IMR-90 (cell line): ENCODE data around the gene BRD4. TPM values are rescaled to one million over a fixed set of nuclear protein-coding genes. Genes with fewer than 3 reads are reported as not detected.

Experiments
- ATAC-seq: fragments of 200-7000 bp; cut with Tn5 transposase; 2 replicates; pipeline ENCODE4 v1.9.1; 2020; ENCODE audit warnings: low read depth, mild to moderate bottlenecking, moderate library complexity
- BruUV-seq: library from RNA; stranded (reverse); fragments of 400-500 nt; replicated peaks from 2 replicates; lab custom pipeline; 2021; lab: Mats Ljungman, UMichigan
- CTCF ChIA-PET: fragments of 300-600 bp; formaldehyde crosslinking; extraction: SDS; loops from one replicate; lab custom pipeline; 2021; ENCODE audit warnings: antibody characterized with exemption; lab: Yijun Ruan, JAX
- POLR2A ChIA-PET: fragments of 300-600 bp; sonication (Branson Sonifier 250); formaldehyde crosslinking; loops from one replicate; lab custom pipeline; 2022; ENCODE audit warnings: antibody characterized with exemption; ENCODE audit not compliant: unreplicated experiment; lab: Charles Lee
- DNase-seq: peaks from one replicate; pipeline ENCODE4 v3.0.0; 2013
- H2AFZ ChIP-seq: replicated peaks from 2 replicates; pipeline ENCODE3; 2013; ENCODE audit warnings: low read length, mild to moderate bottlenecking; ENCODE audit not compliant: poor library complexity
- H2AK5ac ChIP-seq: 2 replicates; pipeline ENCODE4 v1.6.1; 2013; ENCODE audit warnings: low read depth, low read length, inconsistent platforms
- H2AK9ac ChIP-seq: replicated peaks from 2 replicates; pipeline ENCODE3; 2013; ENCODE audit warnings: mild to moderate bottlenecking, low read depth, low read length, moderate library complexity; ENCODE audit not compliant: poor library complexity
- H2BK120ac ChIP-seq: 2 replicates; pipeline ENCODE4 v1.6.1; 2013; ENCODE audit warnings: low read depth, low read length, inconsistent platforms
- H2BK15ac ChIP-seq: 3 replicates; pipeline ENCODE4 v1.6.1; 2013; ENCODE audit warnings: low read depth, low read length, inconsistent platforms
- H2BK20ac ChIP-seq: 2 replicates; pipeline ENCODE4 v1.6.1; 2013; ENCODE audit warnings: low read depth, mild to moderate bottlenecking, inconsistent platforms, low read length, moderate library complexity
- H2BK5ac ChIP-seq: 2 replicates; pipeline ENCODE4 v1.6.1; 2013; ENCODE audit warnings: mild to moderate bottlenecking, low read depth, low read length, inconsistent platforms; ENCODE audit not compliant: poor library complexity, severe bottlenecking
- H3K14ac ChIP-seq: replicated peaks from 2 replicates; pipeline ENCODE4 v1.6.1; 2013; ENCODE audit warnings: low read depth, low read length, inconsistent platforms
- H3K18ac ChIP-seq: 2 replicates; pipeline ENCODE4 v1.6.1; 2013; ENCODE audit warnings: low read depth, low read length, control low read depth
- H3K23ac ChIP-seq: 2 replicates; pipeline ENCODE4 v1.6.1; 2013; ENCODE audit warnings: low read depth, low read length, inconsistent platforms
- H3K27ac ChIP-seq: 2 replicates; pipeline ENCODE4 v1.5.1; 2013; ENCODE audit warnings: mild to moderate bottlenecking, control low read depth, low read length; ENCODE audit not compliant: insufficient read depth
- H3K27me3 ChIP-seq: 2 replicates; pipeline ENCODE4 v1.6.1; 2013; ENCODE audit warnings: low read length; ENCODE audit not compliant: control insufficient read depth, insufficient read depth
- H3K36me3 ChIP-seq: 2 replicates; pipeline ENCODE4 v1.6.1; 2013; ENCODE audit warnings: low read length, mixed read lengths; ENCODE audit not compliant: control insufficient read depth, insufficient read depth
- H3K4ac ChIP-seq: 2 replicates; pipeline ENCODE4 v1.6.1; 2013; ENCODE audit warnings: low read depth, low read length, inconsistent platforms
- H3K4me1 ChIP-seq: 2 replicates; pipeline ENCODE4 v1.6.1; 2013; ENCODE audit warnings: low read length, mixed read lengths; ENCODE audit not compliant: control insufficient read depth, insufficient read depth
- H3K4me2 ChIP-seq: 2 replicates; pipeline ENCODE4 v1.6.1; 2013; ENCODE audit warnings: low read depth, mild to moderate bottlenecking, control low read depth, low read length, moderate library complexity
- H3K4me3 ChIP-seq: 2 replicates; pipeline ENCODE4 v1.5.1; 2013; ENCODE audit warnings: low read depth, mild to moderate bottlenecking, control low read depth, low read length, moderate library complexity; ENCODE audit not compliant: insufficient read depth
- H3K56ac ChIP-seq: 2 replicates; pipeline ENCODE4 v1.6.1; 2013; ENCODE audit warnings: low read length, inconsistent platforms; ENCODE audit not compliant: insufficient read depth; ENCODE audit errors: extremely low read depth
- H3K79me1 ChIP-seq, 2 experiments: 2 replicates each; pipeline ENCODE4 v1.6.1; 2013; ENCODE audit warnings: low read length in 2 of 2, inconsistent platforms in 1 of 2, low read depth in 1 of 2
- H3K9ac ChIP-seq: 2 replicates; pipeline ENCODE4 v1.6.1; 2013; ENCODE audit warnings: low read depth, low read length, control low read depth
- H3K9me1 ChIP-seq: 2 replicates; pipeline ENCODE4 v1.6.1; 2013; ENCODE audit warnings: low read length, inconsistent platforms; ENCODE audit not compliant: insufficient read depth
- H3K9me3 ChIP-seq: 2 replicates; pipeline ENCODE4 v1.6.1; 2013; ENCODE audit warnings: low read length; ENCODE audit not compliant: control insufficient read depth, insufficient read depth
- H4K20me1 ChIP-seq: 2 replicates; pipeline ENCODE4 v1.6.1; 2013; ENCODE audit warnings: low read length, inconsistent platforms; ENCODE audit not compliant: insufficient read depth
- H4K5ac ChIP-seq: 2 replicates; pipeline ENCODE4 v1.6.1; 2013; ENCODE audit warnings: mild to moderate bottlenecking, low read depth, low read length, control low read depth
- H4K8ac ChIP-seq, 2 experiments: 2 replicates each; pipeline ENCODE4 v1.6.1; 2013; ENCODE audit warnings: low read depth in 2 of 2, low read length in 2 of 2, control low read depth in 1 of 2, inconsistent platforms in 1 of 2
- H4K91ac ChIP-seq: 2 replicates; pipeline ENCODE4 v1.6.1; 2013; ENCODE audit warnings: low read depth, low read length, inconsistent platforms; ENCODE audit not compliant: insufficient read depth
- BHLHE40 ChIP-seq: fragments of 150-350 bp; IDR thresholded peaks from 2 replicates; pipeline ENCODE4 v1.6.1; 2016; ENCODE audit warnings: mild to moderate bottlenecking, low read depth, low read length
- CEBPB ChIP-seq: IDR thresholded peaks from 2 replicates; pipeline ENCODE4 v1.6.1; 2012; ENCODE audit warnings: low read depth, low read length, improper control_type of control experiment
- FOS ChIP-seq: fragments of 150-350 bp; IDR thresholded peaks from 2 replicates; pipeline ENCODE4 v1.6.1; 2016; ENCODE audit warnings: low read depth, low read length
- MAFK ChIP-seq: IDR thresholded peaks from 2 replicates; pipeline ENCODE4 v1.6.1; 2012; ENCODE audit warnings: low read depth, low read length, improper control_type of control experiment
- MAZ ChIP-seq: IDR thresholded peaks from 2 replicates; pipeline ENCODE4 v1.6.1; 2012; ENCODE audit warnings: low read depth, mild to moderate bottlenecking, low read length, improper control_type of control experiment, moderate library complexity, borderline replicate concordance
- MXI1 ChIP-seq: IDR thresholded peaks from 2 replicates; pipeline ENCODE4 v1.6.1; 2012; ENCODE audit warnings: low read depth, mild to moderate bottlenecking, low read length, moderate library complexity, borderline replicate concordance
- NFE2L2 ChIP-seq: fragments of 150-350 bp; IDR thresholded peaks from 2 replicates; pipeline ENCODE4 v1.6.1; 2016; ENCODE audit warnings: low read depth, mild to moderate bottlenecking, low read length
- POLR2A ChIP-seq: IDR thresholded peaks from 2 replicates; pipeline ENCODE4 v1.6.1; 2012; ENCODE audit warnings: mild to moderate bottlenecking, low read depth, low read length
- RAD21 ChIP-seq: IDR thresholded peaks from 2 replicates; pipeline ENCODE4 v1.6.1; 2012; ENCODE audit warnings: low read length, improper control_type of control experiment
- RCOR1 ChIP-seq: IDR thresholded peaks from 2 replicates; pipeline ENCODE4 v1.6.1; 2012; ENCODE audit warnings: mild to moderate bottlenecking, low read length, improper control_type of control experiment; ENCODE audit not compliant: insufficient replicate concordance
- RFX5 ChIP-seq: IDR thresholded peaks from 2 replicates; pipeline ENCODE4 v1.8.0; 2012; ENCODE audit warnings: low read depth, mild to moderate bottlenecking, low read length, moderate library complexity
- SMC3 ChIP-seq: fragments of 150-350 bp; IDR thresholded peaks from 2 replicates; pipeline ENCODE4 v1.6.1; 2016; ENCODE audit warnings: low read depth, mild to moderate bottlenecking, antibody characterized with exemption, low read length, moderate library complexity
- WGBS, 2 experiments: methylation state at CpG; one replicate each; pipeline versions ENCODE4 v1.1.5 to v1.1.7; 2013; ENCODE audit warnings: missing lambda C conversion rate in 2 of 2; ENCODE audit not compliant: insufficient read length in 1 of 2; ENCODE audit errors: extremely low coverage in 2 of 2; 5-methylcytosine and 5-hydroxymethylcytosine counted together
- dilution Hi-C: fragments of 300-500 bp; cut with HindIII; formaldehyde crosslinking; loops from one replicate; pipeline ENCODE4 v1.14.3; 2018; ENCODE audit warnings: low sequenced_read_pairs; ENCODE audit not compliant: unreplicated experiment
- in situ Hi-C: fragments of 300-500 bp; cut with MboI; formaldehyde crosslinking; loops from 3 replicates; pipeline ENCODE4 v1.14.3; 2019; ENCODE audit warnings: low sequenced_read_pairs, inconsistent platforms, mixed read lengths
- intact Hi-C: fragments of 100-400 bp; cut with micrococcal nuclease; formaldehyde crosslinking; loops from 2 replicates; pipeline ENCODE4 v1.10.0; 2022
- polyA plus RNA-seq, 3 experiments: library from polyadenylated mRNA; depleted of rRNA; stranded (reverse); fragments of >200 nt; gene quantifications; 2 replicates each; pipeline ENCODE4 v1.2.3, GENCODE V29; 2012; ENCODE audit warnings: low replicate concordance in 1 of 3
- total RNA-seq: library from RNA; depleted of rRNA; stranded (reverse); fragments of >200 nt; gene quantifications from 2 replicates; pipeline ENCODE4 v1.2.3, GENCODE V29; 2012
- TF ChIP-seq, protein P1 (sequence below): conservative IDR thresholded peaks from 2 replicates; pipeline ENCODE4 v1.5.1; 2012; ENCODE audit warnings: mild to moderate bottlenecking, low read depth, low read length, improper control_type of control experiment
- TF ChIP-seq, protein P2 (sequence below): fragments of 150-350 bp; IDR thresholded peaks from 2 replicates; pipeline ENCODE4 v1.6.1; 2017; ENCODE audit warnings: mild to moderate bottlenecking, antibody characterized with exemption, low read length, low read depth

The BRD4 gene
- total and polyA plus RNA-seq, 2 of the 4 experiments (the other 2 are of a cell fraction), result 7.0 to 21.1 TPM

DNA sequence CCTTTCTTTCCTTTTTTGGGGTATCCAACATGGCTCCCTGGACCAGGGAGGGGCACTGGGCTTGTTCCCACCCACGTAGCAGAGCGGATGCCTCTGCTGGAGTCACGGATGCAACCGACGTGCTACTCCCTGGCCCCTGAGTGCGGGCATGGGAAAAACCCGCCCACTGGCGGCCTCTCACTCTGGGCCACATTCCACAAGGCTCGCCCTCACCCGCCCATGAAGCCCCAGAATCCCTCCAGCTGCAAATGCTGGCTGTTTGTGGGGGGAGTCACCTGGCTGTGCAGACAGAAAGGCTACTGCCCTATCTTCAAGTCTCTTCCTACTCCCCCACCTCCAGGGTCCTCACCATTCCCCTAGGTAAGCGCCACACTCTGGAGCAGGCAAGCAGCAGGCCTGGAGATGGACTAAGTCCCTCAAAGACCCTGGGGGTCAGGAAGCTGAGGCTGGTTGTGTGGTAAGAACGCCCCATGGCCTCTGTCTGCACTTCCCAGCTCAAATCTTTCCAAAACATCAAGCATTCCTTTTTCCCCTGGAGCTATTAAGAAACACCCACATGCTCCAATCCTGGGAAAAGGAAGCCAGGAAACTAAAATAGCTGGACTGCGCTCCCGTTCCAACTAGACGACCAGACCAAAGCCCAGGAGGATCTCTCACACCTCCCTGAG is 82.2 kb downstream of the BRD4 start:
- H3K9me1 ChIP-seq, result peaks cover 37% of the 10 kb centered on the region
- H3K18ac ChIP-seq, result peak overlapping the region; percentile 85
- dilution Hi-C loops, result no loop called here
- peak overlapping the region; percentile 90 for H4K5ac ChIP-seq
- H2BK5ac ChIP-seq, result peak overlapping the region; percentile 98
- ChIA-PET POLR2A (no interaction called here), CTCF (interaction anchor here (1.1 to 2.0 kb wide), 2 partner anchors 10 to 72 kb away, joined by 3 to 5 read pairs; no protein-coding TSS in a partner anchor)
- H4K91ac ChIP-seq, result peak overlapping the region; percentile 100
- H3K27ac ChIP-seq, result peak overlapping the region; percentile 91
- WGBS, 2 experiments, result 26% methylated on average over 3 of the region's 15 CpGs; no CpG with 5 or more reads in 1 of the 2 experiments
- H3K4me3 ChIP-seq, result no peak overlapping the region
- H3K14ac ChIP-seq, result peak overlapping the region; percentile 100
- intact Hi-C loops, result loop anchor here (5.0 kb wide), 3 partner anchors 53 to 143 kb away; partner anchors contain the start of genes AKAP8 and SYDE1
- no TSS peak for BruUV-seq
- peak; percentile 95 for DNase-seq
- peak overlapping the region; percentile 99 for H2AK5ac ChIP-seq
- H2AK9ac ChIP-seq, result peak overlapping the region; percentile 99
- in situ Hi-C loops, result loop anchor here (10.0 kb wide), 1 partner anchor 135 kb away; no protein-coding TSS in a partner anchor
- H3K27me3 ChIP-seq, result no peaks in the 10 kb centered on the region
- peak overlapping the region; percentile 69 for H2AFZ ChIP-seq
- peak overlapping the region; percentile 99; the same call in 2 of the 3 replicates for H2BK15ac ChIP-seq
- H3K4me1 ChIP-seq, result peaks cover 50% of the 10 kb centered on the region
- peaks cover 53% of the 10 kb centered on the region for H3K36me3 ChIP-seq
- peak overlapping the region; percentile 65; the same call in 1 of the 2 replicates for H3K9ac ChIP-seq
- peak overlapping the region; percentile 100 for H3K4ac ChIP-seq
- no peaks in the 10 kb centered on the region for H3K9me3 ChIP-seq
- peaks cover 29 to 94% of the 10 kb centered on the region in 2 experiments for H3K79me1 ChIP-seq
- peak overlapping the region; percentile 93 to 99 for H4K8ac ChIP-seq
- peak overlapping the region; percentile 59 for H3K4me2 ChIP-seq
- H2BK120ac ChIP-seq, result peak overlapping the region; percentile 87
- peaks cover 83% of the 10 kb centered on the region for H4K20me1 ChIP-seq
- peak overlapping the region; percentile 97 for H3K23ac ChIP-seq
- peak; percentile 38 for ATAC-seq
- peak overlapping the region; percentile 88 for H2BK20ac ChIP-seq
- H3K56ac ChIP-seq, result peak overlapping the region; percentile 93
- TF ChIP-seq MXI1, result no peak
- TF ChIP-seq FOS, result no peak
- no peak for TF ChIP-seq NFE2L2
- peak; percentile 74; the same call in 1 of the 2 replicates for TF ChIP-seq MAZ
- peak; percentile 26 for TF ChIP-seq RAD21
- TF ChIP-seq MAFK, result no peak
- 0 out of 2 replicates have a peak, but pooled peaks have one; percentile 48 for TF ChIP-seq CEBPB
- TF ChIP-seq, protein P1, sequence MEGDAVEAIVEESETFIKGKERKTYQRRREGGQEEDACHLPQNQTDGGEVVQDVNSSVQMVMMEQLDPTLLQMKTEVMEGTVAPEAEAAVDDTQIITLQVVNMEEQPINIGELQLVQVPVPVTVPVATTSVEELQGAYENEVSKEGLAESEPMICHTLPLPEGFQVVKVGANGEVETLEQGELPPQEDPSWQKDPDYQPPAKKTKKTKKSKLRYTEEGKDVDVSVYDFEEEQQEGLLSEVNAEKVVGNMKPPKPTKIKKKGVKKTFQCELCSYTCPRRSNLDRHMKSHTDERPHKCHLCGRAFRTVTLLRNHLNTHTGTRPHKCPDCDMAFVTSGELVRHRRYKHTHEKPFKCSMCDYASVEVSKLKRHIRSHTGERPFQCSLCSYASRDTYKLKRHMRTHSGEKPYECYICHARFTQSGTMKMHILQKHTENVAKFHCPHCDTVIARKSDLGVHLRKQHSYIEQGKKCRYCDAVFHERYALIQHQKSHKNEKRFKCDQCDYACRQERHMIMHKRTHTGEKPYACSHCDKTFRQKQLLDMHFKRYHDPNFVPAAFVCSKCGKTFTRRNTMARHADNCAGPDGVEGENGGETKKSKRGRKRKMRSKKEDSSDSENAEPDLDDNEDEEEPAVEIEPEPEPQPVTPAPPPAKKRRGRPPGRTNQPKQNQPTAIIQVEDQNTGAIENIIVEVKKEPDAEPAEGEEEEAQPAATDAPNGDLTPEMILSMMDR, result no peak
- TF ChIP-seq RCOR1, result no peak
- TF ChIP-seq, protein P2, sequence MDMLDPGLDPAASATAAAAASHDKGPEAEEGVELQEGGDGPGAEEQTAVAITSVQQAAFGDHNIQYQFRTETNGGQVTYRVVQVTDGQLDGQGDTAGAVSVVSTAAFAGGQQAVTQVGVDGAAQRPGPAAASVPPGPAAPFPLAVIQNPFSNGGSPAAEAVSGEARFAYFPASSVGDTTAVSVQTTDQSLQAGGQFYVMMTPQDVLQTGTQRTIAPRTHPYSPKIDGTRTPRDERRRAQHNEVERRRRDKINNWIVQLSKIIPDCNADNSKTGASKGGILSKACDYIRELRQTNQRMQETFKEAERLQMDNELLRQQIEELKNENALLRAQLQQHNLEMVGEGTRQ, result no peak
- no peak for TF ChIP-seq POLR2A
- TF ChIP-seq SMC3, result no peak
- TF ChIP-seq BHLHE40, result peak; percentile 58
- no peak for TF ChIP-seq RFX5
